Sciatic nerve (tissue), 2 donors: ENCODE measurements around the gene MFSD8. TPM values are rescaled to one million over a fixed set of nuclear protein-coding genes. Genes with fewer than 3 reads are reported as not detected.
"Not testable (repeated sequence)": the region's sequence is repeated elsewhere in the genome, so short reads cannot be mapped to it uniquely, and the experiment has no call there.

Experiments
- ATAC-seq: fragments of 200-7000 bp; cut with Tn5 transposase; one replicate; pipeline ENCODE4 v1.9.1; 2020; ENCODE audit warnings: mild to moderate bottlenecking, moderate library complexity
- DNase-seq: peaks from one replicate; pipeline ENCODE4 v3.0.0-alpha.2; 2020; ENCODE audit warnings: low spot score
- intact Hi-C: fragments of 100-400 bp; cut with DNase I; formaldehyde crosslinking; loops from one replicate; pipeline ENCODE4 v1.14.2; 2022
- total RNA-seq: library from RNA; stranded (reverse); fragmentation: NEBNext Ultra II Directional; extraction: Animal tissue kit (Norgen Biotek cat#: 25700); gene quantifications from one replicate; pipeline ENCODE4 v1.2.1, GENCODE V29; 2021
- donor health status: DM: no; HTN: no; CAD: no.
- donor health status: DM: no; HTN: no; CAD: no.

Gene MFSD8, protein sequence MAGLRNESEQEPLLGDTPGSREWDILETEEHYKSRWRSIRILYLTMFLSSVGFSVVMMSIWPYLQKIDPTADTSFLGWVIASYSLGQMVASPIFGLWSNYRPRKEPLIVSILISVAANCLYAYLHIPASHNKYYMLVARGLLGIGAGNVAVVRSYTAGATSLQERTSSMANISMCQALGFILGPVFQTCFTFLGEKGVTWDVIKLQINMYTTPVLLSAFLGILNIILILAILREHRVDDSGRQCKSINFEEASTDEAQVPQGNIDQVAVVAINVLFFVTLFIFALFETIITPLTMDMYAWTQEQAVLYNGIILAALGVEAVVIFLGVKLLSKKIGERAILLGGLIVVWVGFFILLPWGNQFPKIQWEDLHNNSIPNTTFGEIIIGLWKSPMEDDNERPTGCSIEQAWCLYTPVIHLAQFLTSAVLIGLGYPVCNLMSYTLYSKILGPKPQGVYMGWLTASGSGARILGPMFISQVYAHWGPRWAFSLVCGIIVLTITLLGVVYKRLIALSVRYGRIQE
- total RNA-seq: 37.5 TPM

DNA sequence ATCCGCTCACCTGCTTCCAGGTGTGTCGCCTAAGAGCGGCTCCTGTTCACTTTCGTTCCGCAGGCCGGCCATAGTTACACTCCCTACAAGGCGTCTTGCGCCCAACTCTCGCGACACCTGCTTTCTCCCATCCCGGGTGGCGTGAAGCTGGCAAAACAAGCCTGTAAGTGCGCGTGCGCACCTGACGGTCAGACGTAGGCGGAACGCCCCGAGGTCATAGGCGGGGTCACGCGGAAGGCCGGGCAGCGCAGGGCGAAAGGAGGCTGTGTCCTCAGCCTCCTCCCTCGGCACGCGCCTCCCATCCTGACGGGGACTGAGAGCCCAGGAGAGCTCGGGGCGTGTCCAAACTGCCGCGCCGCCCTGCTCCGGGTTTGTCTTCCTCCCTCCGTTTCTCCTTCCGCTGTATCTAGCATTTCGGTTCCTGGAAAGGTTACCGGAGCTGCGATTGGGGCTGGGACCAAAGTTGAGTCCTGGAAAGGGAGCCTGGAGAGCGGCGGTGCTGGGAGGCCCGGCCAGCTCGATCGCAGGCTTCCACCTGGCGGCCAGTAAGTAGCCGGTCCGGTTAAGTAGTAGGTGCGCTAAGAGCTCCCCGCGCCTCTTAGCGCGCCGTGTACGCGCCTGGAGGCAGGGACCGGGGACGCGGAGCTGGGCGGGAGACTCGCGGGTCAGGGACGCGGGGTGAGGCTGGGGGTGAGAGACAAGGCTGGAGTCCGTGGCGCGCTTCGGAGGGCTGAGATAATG is at the start of gene MFSD8, which contains the start of gene ABHD18:
Gene MFSD8, minus strand, starts transcription at position 112 of the 741 bp plus-strand sequence. Its CDS starts 40 bp downstream, at position 72.
Gene ABHD18, plus strand, starts transcription at position 345 of the 741 bp plus-strand sequence. CDS start 17,550 bp downstream, outside the sequence.
- ATAC-seq (peak; percentile 99), DNase-seq (peak; percentile 99)
- intact Hi-C loops: no loop called here

DNA sequence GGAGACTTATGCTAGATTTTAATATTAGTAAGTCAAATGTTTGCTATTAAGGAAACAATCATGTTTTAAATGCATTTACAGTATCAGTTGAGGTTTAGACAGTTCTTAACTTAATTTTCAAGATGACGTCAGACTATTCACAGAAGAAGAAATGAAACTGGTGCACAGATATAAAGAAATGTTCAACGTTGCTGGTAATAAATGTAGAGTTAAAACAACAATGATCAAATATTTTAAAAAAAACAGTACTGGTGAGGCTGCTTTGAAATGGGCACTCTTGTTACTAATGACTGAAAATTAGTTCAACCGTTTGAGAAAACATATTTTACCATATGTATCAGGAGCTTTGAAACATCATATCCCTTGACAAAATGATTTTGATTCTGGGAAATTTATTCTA is 44.5 kb upstream of the MFSD8 start:
- intact Hi-C loops: no loop called here
- no peak for ATAC-seq

DNA sequence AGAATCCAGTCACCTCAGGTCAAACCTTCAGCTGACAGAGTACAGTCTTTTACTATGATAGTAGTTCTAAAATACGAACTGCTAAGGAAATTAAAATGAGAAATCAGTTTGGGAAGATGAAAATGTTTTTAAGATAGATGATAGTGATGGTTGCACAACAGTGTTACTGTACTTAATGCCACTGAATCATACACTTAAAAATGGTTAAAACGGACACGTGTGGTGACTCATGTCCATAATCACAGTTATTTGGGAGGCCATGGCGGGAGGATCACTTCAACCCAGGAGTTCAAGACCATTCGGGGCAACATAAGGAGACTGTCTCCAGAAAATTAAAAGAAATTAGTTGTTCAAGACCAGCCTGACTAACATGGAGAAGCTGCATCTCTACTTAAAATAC is 41.6 kb upstream of the MFSD8 start:
- intact Hi-C loops: no loop called here
- ATAC-seq (no peak), DNase-seq (no peak)

More for the DNA sequence above, 44.5 kb upstream of the MFSD8 start:
- DNase-seq: no peak

DNA sequence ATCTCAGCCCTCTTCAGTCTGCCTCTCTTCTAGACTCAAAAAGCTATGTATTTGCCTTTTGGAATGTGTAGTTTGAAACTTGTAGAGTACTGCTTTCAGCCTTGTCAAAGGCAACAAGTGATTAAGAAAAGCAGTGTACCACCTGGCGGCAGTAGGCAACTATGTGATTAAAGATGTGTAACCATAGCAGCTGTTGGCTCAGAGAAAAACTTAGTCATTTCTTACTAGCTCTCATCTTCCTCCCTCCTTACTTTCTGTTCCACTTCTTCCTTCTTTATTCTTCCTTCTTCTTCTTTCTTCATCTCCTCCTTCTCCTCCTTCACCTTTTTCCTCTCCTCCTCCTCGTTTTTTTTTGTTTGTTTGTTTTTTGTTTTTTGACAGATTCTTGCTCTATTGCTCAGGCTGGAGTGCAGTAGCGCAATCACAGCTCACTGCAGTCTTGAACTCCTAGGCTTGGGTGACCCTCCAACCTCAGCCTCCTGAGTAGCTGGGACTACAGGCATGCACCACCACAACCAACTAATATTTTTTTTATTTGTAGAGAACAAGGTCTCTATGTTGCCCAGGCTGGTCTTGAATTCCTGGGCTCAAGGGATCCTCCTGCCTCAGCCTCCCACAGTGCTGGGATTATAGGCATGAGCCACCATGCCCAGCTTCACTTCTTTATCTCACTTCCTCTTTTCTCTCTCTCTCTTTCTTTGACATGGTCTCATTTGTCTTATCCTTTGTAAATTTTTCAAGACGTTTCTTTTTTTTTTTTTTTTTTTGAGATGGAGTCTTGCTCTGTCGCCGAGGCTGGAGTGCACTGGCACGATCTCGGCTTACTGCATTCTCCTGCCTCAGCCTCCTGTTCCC is 32.8 kb upstream of the MFSD8 start:
- DNase-seq: no peak
- intact Hi-C loops: no loop called here
- ATAC-seq: no peak

DNA sequence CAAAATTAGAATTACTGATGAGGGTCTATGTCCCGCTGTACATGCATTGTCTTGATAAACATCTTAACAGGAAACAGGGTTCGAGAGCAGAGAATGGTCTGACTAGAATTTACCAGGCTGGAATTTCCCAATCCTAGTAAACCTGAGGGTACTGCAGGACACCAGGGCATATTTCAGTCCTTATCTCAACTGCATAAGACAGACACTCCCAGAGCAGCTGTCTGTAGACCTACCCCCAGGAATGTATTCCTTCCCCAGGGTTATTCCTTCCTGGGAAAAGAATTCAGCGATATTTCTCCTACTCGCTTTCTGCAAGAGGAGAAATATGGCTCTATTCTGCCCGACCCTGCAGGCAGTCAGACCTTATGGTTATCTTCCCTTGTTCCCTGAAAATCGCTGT is 31.5 kb upstream of the MFSD8 start:
- DNase-seq, intact Hi-C loops, ATAC-seq: not testable (repeated sequence)

DNA sequence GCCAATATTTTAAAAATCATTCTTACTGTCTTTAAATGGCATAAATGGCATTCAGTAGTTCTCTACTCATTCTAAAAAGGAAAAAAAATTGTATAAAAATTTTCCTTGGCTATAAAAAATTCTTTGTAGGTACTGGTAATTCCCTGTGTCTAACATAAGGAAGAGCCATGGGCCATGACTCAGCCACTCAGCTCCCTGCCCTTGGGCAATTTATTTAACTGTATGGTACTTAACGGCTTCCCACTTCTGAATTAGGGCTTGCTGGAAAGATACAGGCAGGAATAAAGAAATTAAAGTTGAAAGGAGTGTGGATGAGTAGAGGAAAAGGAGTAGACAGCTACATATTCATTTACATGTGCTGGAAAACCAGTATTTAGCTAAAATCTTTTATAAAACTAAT is 30.8 kb upstream of the MFSD8 start:
- no peak for ATAC-seq
- intact Hi-C loops: no loop called here
- DNase-seq: no peak

DNA sequence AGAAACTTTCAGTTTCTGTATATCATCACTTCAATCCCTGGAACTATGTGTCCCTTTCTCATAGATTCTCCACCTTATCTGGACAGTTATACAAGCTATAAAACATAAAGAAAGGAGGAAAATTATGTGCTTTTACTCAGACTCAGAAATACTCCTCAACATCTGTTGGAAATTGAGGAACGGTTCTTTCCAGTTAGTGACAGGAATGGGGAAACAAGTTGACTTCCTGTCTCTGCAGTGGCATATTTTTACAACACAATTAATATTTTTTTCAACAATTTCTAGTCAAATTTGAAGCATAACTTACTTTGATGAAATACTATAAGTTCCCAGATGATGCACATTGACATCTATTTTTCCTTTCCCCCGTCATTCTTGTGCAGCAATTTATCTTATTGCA is 28.2 kb upstream of the MFSD8 start:
- no peak for DNase-seq
- no peak for ATAC-seq
- intact Hi-C loops: no loop called here

DNA sequence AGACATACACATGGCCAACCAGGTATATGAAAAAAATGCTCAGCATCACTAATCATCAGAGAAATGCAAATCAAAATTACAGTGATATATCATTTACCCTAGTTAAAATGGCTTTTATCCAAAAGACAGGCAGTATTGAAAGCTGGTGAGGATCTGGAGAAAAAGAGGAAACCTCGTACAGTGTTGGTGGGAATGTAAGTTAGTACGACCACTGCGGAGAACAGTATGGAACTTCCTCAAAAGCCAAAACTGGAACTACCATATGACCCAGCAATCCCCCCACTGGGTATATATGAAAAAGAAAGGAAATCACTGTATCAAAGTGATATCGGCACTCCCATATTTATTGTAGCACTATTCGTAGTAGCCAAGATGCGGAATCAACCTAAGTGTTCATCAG is 23.7 kb upstream of the MFSD8 start:
- intact Hi-C loops: no loop called here
- no peak for DNase-seq
- ATAC-seq: no peak

DNA sequence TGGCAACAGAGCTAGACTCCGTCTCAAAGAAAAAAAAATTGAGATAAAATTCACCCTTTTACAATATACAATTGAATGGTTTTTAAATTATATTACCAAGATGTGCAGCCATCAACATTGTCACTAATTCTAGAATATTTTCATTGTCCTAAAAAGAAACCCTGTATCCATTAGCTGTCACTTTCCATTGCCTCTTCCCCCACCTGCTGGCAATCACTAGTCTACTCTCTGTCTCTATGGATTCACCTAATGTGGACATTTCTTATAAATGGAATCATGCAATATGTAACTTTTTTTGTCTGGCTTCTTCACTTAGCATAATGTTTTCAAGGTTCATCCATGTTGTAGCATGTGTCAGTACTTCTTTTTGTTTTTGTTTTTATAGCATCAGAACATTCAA is 21.0 kb upstream of the MFSD8 start:
- intact Hi-C loops: no loop called here

DNA sequence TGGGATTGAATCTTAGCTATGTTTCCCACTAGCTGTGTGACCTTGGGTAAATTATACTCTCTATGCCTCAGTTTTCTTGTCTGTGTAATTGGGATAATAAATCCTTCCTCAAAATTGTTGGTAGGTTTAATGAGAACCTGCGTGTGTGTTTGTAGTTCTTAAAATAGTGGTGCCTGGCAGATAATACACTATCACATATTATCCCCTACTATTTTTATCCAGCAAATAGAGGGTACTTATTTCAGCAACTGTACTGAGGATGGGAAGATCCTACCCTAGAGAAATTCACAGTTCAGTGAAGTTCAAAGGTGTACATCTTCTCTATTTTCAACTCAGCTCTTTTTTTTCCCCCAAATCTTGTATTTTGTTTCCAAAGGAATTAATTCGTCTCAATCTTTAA is 17.5 kb upstream of the MFSD8 start:
- intact Hi-C loops: no loop called here
- ATAC-seq (no peak), DNase-seq (no peak)

More for the DNA sequence above, 21.0 kb upstream of the MFSD8 start:
- ATAC-seq: no peak
- DNase-seq: no peak

DNA sequence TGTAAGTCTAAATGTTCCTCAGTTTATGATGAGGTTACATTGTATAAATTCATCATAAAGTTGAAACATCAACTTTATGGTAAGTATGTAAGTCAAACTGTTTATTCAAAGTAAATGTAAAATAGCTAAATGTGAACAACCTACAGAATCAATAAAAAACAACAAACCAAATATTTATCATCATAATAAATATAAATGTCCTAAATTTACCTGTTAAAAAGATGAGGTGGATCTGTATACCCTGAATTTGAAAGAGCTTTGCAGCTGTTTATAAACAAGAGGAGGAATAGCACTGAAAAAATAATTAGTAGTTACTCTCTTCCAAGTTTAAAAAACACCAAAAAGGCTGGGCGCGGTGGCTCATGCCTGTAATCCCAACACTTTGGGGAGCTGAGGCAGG is 14.0 kb upstream of the MFSD8 start:
- DNase-seq (no peak), ATAC-seq (no peak)
- intact Hi-C loops: no loop called here

DNA sequence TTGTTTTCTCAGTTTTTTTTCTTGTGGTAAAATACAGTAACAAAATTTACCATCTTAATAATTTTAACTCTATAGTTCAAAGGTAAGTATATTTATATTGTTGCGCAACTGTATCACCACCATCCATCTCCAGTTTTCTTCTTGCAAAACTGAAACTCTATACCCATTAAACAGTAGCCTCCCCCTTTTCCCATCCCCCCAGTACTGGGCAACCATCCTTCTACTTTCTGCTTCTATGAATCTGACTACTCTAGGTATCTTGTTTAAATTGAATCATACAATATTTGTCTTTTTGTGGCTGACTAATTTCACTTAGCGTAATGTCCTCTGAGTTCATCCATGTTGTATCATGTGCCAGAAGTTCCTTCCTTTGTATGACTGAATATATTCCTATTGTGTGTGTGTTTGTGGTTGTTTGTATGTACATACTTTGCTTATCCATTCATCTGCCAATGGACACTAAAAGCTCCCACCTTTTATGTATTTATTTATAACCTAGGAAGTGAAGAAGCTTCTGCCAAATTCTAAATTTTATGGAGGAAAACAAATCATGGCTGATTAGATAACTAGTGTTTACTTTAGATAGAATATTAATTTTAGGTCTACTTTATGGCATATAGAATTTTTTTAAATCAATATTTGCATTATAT is 10.3 kb upstream of the MFSD8 start:
- DNase-seq (no peak), ATAC-seq (no peak)
- intact Hi-C loops: no loop called here

DNA sequence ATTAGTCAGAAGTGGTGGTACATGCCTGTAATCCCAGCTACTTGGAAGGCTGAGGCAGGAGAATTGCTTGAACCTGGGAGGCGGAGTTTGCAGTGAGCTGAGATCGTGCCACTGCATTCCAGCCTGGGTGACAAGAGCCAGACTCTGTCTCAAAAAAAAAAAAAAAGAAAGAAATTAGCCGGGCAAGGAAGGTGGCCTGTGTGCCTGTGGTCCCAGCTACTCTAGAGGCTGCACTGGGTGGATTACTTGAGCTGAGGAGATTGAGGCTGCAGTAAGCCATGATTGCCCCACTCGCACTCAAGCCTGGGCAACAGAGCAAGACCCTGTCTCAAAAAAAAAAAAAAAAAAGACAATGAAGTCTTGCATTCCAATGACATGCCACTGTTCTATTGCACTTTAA is 6.0 kb upstream of the MFSD8 start:
- DNase-seq, intact Hi-C loops, ATAC-seq: not testable (repeated sequence)

DNA sequence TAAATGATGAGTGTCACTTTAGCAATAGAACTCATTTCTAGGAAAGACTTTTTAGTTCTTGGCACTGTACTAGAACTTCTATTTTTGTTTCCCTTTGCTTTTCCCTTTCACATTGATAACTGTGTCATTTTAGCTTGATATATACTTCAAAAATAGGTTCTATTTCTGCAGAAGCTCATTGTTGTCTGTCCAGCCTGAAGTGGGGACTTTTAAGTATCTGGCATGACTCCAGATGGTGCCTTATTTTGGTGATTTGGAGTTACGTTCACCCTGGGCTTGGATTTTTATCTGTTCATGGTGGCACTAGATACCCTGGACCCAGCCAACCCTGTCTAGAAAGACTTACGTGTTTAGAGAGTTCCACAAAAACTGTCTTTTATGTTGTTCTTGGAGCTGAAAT is 3.6 kb upstream of the MFSD8 start:
- intact Hi-C loops: no loop called here
- DNase-seq (no peak), ATAC-seq (no peak)

DNA sequence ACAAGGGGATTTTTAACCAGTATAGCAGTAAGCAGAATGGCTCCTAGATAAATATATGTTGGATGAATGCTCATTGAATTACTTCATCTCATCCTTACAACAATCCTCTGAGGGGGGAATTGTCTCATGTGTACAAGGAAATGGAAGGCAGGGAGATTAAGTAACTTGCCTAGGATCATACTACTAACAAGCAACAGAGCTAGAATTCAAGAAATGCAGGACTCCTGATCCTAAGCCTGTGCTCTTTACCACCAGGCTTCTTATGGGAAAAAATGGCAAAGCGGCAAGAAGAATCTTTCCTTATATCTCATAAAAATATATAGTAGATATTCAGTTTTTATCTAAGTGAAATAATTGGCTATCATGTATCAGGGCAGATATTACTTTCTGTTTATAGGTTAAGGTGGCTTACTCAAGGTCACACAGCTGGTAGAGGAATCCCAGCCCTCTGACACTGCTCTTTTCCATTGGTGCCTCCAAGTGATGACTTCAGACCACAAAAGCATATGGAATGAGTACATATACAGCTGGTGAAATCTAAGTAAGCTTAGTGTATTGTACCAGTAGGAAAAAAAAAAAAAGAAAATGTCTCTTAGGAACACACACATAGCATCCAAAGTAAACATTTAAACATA is 2.3 kb upstream of the MFSD8 start:
- intact Hi-C loops: no loop called here

DNA sequence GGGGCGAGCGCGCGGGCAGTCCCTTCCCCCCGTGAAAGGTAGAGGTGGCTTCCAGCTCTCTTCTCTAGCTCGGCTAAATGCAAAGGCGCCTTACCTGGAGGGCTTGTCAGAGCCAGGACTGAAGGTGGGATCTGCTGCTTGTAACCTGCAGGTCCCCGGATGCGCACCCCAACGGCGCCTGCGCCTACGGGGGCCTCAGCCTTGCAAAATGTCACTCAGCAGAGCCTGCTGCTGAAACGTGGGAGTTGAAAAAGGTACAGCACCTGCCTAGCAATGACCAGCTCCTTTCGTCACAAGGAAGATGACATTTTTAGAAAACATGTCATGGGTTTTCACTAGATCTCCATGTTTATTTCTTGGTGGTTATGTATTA is 816 bp upstream of the MFSD8 start:
- no peak for DNase-seq
- intact Hi-C loops: no loop called here
- ATAC-seq: peak; percentile 3

More for the DNA sequence above, 2.3 kb upstream of the MFSD8 start:
- ATAC-seq (no peak), DNase-seq (no peak)

DNA sequence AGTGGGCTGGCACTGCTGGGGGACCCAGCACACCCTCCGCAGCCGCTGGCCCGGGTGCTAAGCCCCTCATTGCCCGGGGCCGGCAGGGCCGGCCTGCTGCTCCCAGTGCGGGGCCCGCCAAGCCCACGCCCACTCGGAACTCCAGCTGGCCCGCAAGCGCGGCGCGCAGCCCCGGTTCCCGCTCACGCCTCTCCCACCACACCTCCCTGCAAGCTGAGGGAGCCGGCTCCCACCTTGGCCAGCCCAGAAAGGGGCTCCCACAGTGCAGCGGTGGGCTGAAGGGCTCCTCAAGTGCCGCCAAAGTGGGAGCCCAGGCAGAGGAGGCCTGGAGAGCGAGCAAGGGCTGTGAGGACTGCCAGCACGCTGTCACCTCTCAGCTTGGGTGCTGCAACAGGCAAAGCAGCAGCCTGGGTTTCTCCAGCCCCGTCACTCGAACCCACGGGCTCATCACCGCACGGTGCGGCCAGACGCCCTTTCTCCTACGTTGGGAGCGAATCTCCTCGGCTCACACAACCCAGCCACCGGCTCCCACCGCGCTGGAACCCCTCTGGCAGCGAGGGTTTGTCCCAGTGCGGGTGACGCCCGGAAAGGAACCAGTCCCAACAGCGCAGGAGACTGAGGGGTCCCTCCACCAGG is 429 bp downstream of the MFSD8 start:
- ATAC-seq: peak; percentile 50
- intact Hi-C loops, DNase-seq: not testable (repeated sequence)
